A204.1 (cell line): ENCODE data around the gene ARSK.

Experiments
- FAIRE-seq: peaks from 2 replicates; lab custom pipeline; 2012; peaks lifted over from hg19 to GRCh38; lab: Jason Lieb, UNC

ARSK gene

DNA sequence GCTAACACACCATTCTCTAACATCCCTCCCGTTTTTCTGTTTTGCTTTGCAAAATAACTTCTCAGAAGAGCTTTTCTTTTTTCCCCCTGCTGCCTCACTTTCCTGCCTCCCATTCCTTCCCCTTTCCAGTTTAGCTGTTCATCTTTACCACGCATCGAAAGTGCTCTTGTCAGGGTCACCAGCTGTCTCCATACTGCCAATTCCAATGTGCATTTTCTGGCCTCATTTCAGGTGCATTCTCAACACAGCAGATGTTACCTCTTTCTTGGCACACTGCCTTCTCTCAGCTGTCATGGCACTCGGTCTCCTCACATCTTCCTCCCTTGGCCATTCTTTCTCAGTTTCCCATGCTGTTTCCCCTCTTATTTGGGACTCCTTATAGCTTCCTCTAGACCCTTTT lies 9.5 kb downstream of the ARSK start:
- no peak for FAIRE-seq

DNA sequence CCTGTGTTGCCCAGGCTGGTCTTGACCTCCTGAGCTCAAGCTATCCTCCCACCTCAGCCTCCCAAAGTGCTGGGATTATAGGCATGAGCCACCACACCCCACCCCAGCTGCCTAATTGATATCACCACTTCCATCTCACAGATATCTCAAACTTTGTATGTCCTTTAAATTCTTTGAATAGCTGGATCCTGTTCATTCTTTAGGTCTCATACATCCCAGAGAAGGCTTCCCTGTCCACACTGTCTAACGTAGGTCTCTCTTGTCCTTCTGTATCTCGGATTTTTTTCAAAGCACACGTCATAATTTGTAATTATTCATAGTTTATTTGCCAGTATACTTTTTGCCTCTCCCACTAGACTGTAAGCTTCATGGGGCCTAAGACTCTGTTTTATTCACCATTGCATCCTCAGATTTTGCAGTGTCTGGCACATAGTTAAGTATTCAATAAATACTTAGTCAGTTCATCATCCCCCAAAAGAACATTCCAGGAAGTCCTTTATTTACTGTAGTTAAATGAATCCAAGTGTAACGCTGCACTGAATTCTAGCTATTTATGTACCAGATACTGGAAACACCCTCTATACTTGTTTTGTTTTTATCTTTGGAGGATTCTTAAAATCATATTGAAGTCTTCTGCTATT lies 10.5 kb downstream of the ARSK start:
- no peak for FAIRE-seq

DNA sequence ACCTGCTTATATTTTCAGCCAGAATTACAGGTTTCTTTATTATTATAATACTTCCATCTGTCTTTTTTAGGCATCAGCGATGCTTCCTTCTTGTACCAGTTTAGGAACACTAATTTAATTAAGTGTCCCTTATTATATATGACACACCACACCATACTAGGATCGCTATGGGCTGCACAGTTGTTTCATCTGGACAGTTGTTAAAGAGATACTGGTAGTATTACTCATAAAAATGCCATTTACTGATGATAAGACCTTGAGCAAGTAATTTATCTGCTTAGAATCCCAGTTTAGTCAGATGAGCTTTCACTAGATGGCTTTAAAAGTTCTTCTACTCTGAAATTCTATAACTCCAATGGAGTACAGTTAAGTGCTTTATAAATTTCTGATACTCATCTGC lies 17.1 kb downstream of the ARSK start:
- FAIRE-seq, result no peak

DNA sequence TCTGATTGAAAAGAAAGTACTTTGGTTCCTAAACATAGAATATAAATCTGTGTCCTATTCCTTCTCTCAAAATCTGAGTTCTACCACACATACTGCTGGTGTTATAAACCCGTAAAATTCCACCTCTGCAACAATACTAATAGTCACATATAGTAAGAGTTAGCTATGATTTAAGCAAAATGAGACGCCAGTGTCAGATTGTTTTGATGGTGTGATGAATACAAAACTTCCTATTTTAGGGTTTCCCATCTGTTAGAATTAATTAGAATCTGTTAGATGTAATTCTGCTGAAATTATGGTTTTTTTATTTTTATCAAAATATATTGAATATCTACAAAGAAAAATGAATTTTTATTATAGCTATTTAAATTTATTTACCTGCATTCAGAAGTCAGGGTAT lies 26.7 kb downstream of the ARSK start:
- peak; percentile 11 for FAIRE-seq

DNA sequence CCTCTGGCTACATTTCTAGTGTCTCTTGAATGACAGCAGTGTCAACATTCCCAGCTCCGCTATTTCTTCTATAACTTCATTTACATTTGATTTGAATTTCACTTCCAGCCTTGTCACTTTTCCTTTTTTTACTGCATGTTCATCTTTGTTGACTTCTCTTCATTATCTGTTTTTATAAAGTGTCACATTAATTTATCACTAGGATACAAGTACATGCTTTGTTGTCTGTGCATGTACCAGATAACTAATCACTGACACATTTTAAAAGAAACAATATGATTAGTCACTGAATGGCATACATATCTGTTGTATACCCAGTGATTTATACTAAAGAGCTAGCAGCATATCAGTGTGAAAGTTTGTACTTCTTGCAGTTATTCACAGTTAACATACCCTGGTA lies 29.1 kb downstream of the ARSK start:
- no peak for FAIRE-seq

DNA sequence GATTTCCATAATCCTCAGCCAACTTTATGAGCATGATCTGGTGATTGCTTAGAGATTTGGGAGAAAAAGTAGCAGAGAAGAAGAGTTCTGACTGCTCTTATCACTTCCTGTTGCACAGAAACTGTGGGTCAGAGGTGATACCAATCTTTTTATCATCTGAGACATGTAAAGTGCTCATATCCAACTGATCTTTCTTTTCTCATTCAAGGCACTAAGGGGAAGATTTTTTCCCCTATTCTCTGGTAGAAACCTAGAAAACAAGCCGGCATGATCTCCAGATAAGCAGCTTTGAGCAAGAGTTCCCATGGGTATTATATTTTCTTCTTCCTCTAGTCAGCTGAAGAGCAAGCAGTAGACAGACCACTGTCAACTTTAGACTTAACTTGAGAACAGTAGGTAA lies 36.0 kb downstream of the ARSK start:
- FAIRE-seq, result no peak

DNA sequence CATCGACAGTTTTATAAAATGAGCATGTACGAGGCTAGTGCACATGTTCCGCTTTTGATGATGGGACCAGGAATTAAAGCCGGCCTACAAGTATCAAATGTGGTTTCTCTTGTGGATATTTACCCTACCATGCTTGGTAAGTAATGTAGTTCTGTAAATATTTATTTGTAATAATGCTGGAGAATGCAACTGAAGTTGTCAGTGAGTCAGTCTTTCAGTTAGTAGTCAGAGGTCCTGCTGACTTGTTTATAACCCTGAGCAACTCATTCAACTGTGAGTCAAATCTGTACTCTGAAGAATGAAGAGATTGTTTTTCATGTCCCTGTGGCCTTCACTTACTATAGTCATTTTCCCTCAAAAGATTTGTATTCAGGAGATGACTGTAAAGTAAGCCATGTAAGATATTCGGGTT lies 36.6 kb downstream of the ARSK start:
- no peak for FAIRE-seq

DNA sequence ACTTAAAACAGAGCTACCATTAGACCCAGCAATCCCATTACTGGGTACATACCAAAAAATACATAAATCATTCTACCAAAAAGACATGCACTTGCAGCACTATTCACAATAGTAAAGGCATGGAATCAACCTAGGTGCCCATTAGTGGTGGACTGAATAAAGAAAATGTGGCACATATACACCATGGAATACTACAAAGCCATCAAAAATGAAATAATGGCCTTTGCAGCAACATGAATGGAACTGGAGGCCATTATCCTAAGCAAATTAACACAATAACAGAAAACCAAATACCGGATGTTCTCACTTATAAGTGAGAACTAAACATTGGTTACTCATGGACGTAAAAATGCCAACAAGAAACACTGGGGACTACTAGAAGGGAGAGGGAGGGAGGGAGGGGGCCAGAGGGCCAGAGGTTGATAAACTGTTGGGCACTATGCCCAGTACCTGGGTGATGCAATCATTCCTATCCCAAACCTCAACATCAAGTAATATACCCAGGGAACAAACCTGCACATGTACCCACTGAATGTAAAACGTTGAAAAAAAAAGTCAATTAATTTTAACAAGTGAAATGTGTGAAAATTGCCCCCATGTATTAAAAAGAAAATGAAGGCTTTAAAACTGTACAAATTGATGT lies 40.5 kb downstream of the ARSK start:
- FAIRE-seq, result no peak

DNA sequence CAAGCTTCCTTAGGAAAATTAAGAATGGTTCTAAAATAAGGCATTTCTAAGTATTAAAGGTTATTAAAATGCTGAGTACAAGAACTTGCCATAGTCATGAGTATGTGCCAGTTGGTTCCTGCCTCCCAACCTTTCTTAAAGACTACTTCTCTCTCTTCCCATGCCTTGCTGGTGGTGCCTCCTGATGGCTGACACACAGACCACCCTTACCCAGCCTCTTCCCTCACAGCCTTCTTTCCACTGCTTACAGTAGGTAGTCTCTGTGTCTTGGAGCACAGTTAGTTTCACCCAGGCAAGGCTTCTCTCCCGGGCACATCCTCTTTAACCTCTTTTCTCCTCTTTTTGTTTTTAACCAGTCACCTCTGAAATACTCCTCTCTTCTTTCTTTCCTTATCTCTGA lies 44.4 kb downstream of the ARSK start:
- no peak for FAIRE-seq

DNA sequence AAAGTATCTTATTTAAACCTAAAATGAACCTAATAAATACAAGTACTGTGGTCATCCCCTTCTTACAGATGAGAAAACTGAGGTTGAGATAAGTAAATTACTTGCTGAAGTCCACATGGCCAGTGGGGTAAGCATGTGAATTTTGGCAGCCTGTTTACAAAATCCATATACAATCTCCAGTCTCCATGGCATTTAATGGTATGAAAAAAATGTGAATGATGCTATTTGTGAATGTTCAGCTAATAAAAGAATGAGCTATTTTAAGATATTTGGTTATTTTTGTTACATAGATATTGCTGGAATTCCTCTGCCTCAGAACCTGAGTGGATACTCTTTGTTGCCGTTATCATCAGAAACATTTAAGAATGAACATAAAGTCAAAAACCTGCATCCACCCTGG lies 45.7 kb downstream of the ARSK start:
- FAIRE-seq, result no peak

DNA sequence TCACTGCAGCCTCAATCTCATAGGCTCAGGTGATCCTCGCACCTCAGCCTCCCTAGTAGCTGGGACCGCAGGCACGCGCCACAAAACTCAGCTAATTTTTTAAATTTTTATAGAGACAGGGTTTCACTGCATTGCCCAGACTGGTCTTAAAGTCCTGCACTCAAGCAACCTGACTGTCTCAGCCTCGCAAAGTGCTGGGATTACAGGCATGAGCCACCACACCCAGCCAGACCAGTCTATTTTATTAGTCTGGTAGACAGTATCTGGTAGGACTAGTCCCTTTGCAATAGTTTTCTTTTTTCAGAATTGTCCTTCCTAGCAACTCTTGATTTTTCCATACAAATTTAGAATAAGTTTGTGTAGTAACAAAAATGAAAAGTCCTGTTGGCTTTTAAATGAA lies 50.9 kb downstream of the ARSK start:
- no peak for FAIRE-seq

DNA sequence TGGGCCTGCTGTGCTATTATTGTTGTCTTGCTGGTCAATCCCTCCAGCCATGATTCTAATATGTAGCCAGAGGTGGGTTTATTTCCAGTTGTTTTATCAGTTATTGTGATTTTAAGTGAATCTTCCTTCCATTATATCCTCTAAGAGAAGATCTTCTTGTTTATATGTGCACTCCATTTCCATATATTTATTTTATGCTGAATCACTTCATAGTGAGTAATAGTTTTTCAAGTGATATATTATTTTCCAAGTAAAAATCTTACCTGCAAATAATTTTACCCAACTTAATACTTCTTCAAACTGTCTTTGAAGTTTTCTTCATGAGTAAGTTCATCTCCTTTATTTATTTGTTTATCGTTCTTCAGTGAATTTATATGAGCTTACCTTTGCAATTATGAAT lies 51.5 kb downstream of the ARSK start:
- FAIRE-seq, result no peak

DNA sequence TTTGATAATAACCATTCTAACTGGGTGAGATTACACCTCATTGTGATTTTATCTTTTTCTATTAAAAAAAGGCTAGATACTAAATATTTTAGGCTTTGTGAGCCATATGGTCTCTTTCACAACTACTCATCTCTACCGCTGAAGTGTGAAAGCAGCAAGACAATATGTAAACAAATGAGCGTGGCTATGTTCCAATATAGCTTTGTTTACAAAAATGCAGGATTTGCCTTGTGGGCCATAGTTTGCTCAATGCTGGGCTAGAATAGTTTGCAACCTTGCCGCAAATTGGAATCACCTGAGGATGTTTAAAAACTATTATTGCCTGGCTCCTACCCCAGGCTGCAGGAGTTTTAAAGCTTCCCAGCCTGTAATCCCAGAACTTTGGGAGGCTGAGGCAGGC lies 54.8 kb downstream of the ARSK start:
- no peak for FAIRE-seq

DNA sequence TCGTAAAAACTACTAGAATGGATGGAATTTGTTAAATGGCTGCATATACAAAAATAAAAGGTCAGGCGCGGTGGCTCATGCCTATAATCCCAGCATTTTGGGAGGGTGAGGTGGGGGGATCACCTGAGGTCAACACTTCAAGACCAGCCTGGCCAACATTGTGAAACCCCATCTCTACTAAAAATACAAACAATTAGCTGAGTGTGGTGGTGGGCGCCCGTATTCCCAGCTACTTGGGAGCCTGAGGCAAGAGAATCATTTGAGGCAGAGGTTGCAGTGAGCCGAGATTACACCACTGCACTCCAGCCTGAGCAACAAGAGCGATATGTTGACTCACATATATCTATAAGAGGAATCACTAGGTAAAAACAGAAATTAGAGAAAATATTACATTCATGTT lies 55.6 kb downstream of the ARSK start:
- FAIRE-seq, result no peak

DNA sequence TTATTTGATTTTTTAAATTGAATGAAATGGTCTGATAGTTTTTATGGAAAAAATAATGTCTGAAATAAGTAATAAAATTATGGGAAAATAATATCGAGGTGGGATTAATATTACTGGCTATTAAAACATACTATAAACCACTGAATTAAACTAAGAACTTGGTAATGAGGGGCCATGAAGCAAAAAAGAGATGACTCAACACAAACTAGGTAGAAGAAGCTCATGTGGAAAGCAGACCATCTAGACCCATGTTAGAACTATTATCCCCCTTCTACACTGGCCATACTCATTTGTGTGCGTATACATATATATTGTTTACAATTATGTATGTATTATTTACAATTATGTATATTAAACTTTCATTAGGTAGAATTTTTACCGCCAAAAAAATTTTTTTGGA lies 56.5 kb downstream of the ARSK start:
- no peak for FAIRE-seq

DNA sequence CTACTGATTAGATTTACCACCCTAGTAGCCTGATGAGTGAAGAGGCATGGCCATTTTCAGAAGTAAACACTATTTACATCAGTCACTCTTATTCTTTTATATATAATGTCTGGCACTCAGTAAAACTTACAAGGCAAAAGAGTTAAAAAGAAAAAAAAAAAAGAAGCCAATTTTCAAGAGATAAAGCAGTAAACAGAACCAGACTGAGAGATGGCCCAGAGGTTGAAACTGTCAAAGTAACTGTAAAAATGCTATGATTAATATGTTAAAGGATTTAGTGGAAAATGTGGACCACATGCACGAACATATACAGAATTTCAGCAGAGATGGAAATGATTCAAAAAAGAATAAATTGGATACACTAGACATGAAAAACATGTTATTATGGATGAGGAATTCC lies 58.6 kb downstream of the ARSK start:
- FAIRE-seq, result no peak

DNA sequence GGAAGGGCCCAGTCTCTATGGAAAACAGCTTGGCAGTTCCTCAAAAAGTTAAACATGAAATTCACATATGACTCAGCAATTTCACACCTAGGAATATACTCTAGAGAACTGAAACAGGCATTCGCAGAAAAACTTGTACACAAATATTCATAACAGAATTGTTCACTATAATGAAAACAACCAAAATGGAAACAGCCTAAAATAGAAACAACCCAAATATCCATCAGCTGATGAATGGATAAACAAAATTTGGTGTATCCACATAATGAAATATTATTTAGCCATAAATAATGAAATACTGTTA lies 60.2 kb downstream of the ARSK start:
- no peak for FAIRE-seq

DNA sequence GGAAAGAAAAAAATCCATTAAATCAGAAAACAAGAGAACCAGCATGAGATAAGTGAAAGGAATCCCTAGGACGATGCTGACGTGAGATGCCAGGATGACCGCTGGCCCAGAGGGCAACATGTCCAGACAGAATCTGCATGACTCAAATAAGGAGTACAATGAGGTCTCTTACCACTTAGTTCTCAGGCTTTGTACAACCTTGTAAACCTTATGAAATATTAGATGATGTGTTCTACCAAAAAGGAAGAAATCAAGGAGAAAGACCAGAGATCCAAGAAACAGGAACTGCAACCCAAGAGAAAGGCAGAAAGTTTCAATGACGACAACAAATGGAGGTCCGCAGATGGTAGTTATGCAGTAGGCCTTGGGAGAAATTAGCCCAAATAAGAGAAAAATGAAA lies 62.2 kb downstream of the ARSK start:
- FAIRE-seq, result no peak

DNA sequence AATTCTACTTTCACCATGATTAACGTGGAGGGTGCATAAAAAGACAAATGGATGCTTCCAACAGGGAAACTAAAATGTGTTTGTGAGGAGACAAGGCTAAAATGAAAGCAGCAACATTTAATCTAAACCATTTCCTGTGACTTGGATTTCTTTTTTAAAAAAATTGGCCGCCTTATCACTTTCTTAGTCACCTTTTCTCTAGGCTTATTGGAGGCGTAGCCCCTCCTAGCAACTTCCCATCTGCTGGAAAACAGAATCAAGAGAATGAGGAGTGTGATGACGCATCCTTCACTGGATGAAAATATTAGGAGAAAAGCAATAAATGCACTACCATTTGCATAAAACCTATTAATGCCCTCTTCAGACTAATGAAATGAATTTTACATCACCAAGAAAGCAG lies 64.2 kb downstream of the ARSK start:
- no peak for FAIRE-seq

DNA sequence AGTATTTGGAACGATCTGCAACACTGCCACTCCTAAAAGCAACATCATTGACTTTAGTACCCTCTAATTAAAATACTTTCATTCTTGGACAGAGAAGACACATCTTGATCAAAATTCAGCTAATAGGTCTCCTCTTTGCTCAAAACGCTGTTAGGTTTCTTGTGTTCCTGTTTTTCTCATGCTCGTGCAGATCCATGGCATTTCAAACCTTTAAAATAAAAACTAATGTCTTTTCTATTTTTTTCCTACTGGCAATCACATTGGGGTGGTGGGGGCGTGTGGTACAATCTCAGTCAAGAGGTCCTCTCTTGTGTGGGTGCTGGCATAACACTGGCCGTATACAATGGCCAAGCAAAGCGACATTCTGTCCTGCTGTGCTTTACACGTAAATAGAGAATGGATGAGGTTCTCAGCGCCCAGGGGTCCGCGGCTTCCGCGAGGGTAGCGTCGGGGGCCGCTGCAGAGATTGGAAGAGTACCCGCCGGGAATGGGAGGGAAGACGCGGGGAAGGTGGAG lies 64.7 kb downstream of the ARSK start:
- FAIRE-seq, result no peak

DNA sequence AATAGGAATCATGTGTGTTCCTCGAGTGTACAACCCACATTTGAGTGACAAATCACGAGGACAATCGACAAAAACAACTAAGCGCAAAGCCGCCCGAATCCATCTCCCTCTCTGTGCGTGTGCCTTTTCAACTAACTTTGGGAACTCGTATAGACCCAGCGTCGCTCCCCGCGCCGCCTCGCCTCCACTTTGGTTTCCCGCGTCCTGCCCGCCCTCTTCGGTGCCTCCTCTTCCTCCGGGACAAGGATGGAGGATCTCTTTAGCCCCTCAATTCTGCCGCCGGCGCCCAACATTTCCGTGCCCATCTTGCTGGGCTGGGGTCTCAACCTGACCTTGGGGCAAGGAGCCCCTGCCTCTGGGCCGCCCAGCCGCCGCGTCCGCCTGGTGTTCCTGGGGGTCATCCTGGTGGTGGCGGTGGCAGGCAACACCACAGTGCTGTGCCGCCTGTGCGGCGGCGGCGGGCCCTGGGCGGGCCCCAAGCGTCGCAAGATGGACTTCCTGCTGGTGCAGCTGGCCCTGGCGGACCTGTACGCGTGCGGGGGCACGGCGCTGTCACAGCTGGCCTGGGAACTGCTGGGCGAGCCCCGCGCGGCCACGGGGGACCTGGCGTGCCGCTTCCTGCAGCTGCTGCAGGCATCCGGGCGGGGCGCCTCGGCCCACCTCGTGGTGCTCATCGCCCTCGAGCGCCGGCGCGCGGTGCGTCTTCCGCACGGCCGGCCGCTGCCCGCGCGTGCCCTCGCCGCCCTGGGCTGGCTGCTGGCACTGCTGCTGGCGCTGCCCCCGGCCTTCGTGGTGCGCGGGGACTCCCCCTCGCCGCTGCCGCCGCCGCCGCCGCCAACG lies 65.3 kb downstream of the ARSK start, which contains the start of gene GPR150:
Gene GPR150 (plus strand): TSS at position 58 of the 840 bp plus-strand sequence. CDS start 189 bp downstream, at position 247.
- no peak for FAIRE-seq

DNA sequence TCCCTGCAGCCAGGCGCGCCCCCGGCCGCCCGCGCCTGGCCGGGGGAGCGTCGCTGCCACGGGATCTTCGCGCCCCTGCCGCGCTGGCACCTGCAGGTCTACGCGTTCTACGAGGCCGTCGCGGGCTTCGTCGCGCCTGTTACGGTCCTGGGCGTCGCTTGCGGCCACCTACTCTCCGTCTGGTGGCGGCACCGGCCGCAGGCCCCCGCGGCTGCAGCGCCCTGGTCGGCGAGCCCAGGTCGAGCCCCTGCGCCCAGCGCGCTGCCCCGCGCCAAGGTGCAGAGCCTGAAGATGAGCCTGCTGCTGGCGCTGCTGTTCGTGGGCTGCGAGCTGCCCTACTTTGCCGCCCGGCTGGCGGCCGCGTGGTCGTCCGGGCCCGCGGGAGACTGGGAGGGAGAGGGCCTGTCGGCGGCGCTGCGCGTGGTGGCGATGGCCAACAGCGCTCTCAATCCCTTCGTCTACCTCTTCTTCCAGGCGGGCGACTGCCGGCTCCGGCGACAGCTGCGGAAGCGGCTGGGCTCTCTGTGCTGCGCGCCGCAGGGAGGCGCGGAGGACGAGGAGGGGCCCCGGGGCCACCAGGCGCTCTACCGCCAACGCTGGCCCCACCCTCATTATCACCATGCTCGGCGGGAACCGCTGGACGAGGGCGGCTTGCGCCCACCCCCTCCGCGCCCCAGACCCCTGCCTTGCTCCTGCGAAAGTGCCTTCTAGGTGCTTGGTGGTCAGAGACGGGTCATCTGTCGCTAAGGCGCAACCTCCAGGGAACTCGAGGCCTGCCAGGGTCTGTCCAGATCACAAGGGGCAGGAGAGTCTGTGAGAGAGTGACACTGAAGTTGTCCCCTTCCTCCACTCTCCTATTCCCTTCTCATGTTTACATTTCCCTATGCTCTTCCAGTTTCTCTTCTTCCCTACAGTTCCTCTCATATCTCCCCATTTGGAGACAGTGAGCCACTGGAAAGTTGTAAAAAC lies 66.3 kb downstream of the ARSK start:
- FAIRE-seq, result no peak
